GM11168 (cell line): ENCODE results near the gene MAP3K10.
"Not testable (repeated sequence)": the region's sequence is repeated elsewhere in the genome, so short reads cannot be mapped to it uniquely, and the experiment has no call there.

ENCODE experiments used
- in situ Hi-C: fragments of 300-500 bp; cut with MboI; formaldehyde crosslinking; loops from one replicate; pipeline ENCODE4 v1.12.0; 2022; ENCODE audit warnings: low sequenced_read_pairs; ENCODE audit not compliant: unreplicated experiment

The MAP3K10 gene

GRCh38 chr19:40190891-40191835 lies at the start of gene MAP3K10:
TSS of gene MAP3K10 (plus strand) at chr19:40191426. CDS start at chr19:40192032, 606 bp downstream.
- in situ Hi-C loops, result no loop called here

GRCh38 chr19:40141551-40141950 lies 49.7 kb upstream of the MAP3K10 start:
- in situ Hi-C loops, result loop anchor here (5.0 kb wide), 1 partner anchor 81 kb away; no protein-coding TSS in a partner anchor

GRCh38 chr19:40143612-40144011 lies 47.6 kb upstream of the MAP3K10 start:
- in situ Hi-C loops, result loop anchor here (5.0 kb wide), 1 partner anchor 79 kb away; no protein-coding TSS in a partner anchor

GRCh38 chr19:40144151-40144550 lies 47.1 kb upstream of the MAP3K10 start:
- in situ Hi-C loops, result loop anchor here (5.0 kb wide), 1 partner anchor 78 kb away; no protein-coding TSS in a partner anchor

GRCh38 chr19:40144947-40145748 lies 46.1 kb upstream of the MAP3K10 start:
- in situ Hi-C loops, result loop anchor here (5.0 kb wide), 1 partner anchor 77 kb away; no protein-coding TSS in a partner anchor

- in situ Hi-C loops, result not testable (repeated sequence)
Measured at GRCh38 chr19:40145749-40146029, 45.5 kb upstream of the MAP3K10 start.

GRCh38 chr19:40147338-40147692 lies 43.9 kb upstream of the MAP3K10 start:
- in situ Hi-C loops, result no loop called here

GRCh38 chr19:40147693-40148347 lies 43.4 kb upstream of the MAP3K10 start:
- in situ Hi-C loops, result no loop called here

GRCh38 chr19:40149501-40149900 lies 41.7 kb upstream of the MAP3K10 start:
- in situ Hi-C loops, result no loop called here

- in situ Hi-C loops, result no loop called here
Measured at GRCh38 chr19:40150170-40150569, 41.1 kb upstream of the MAP3K10 start.

- in situ Hi-C loops, result no loop called here
Measured at GRCh38 chr19:40154121-40154680, 37.0 kb upstream of the MAP3K10 start.

GRCh38 chr19:40155749-40156265 lies 35.4 kb upstream of the MAP3K10 start:
- in situ Hi-C loops, result no loop called here

- in situ Hi-C loops, result no loop called here
Measured at GRCh38 chr19:40157059-40157458, 34.2 kb upstream of the MAP3K10 start.

GRCh38 chr19:40159744-40160143 lies 31.5 kb upstream of the MAP3K10 start:
- in situ Hi-C loops, result no loop called here

- in situ Hi-C loops, result no loop called here
Measured at GRCh38 chr19:40162104-40162503, 29.1 kb upstream of the MAP3K10 start.

GRCh38 chr19:40163541-40164129 lies 27.6 kb upstream of the MAP3K10 start:
- in situ Hi-C loops, result no loop called here

- in situ Hi-C loops, result no loop called here
Measured at GRCh38 chr19:40165362-40165937, 25.8 kb upstream of the MAP3K10 start.

- in situ Hi-C loops, result not testable (repeated sequence)
Measured at GRCh38 chr19:40169482-40170302, 21.5 kb upstream of the MAP3K10 start.
